ENCODE data around the gene MREG. TPM values are rescaled to one million over a fixed set of nuclear protein-coding genes. Genes with fewer than 3 reads are reported as not detected.

MREG gene
- total and polyA plus RNA-seq, 9 of the 15 experiments (the other 6 are each of a cell fraction or from before 2014, with no cell fraction given) = 0.77 to 3.8 (median 2.3) TPM

- peaks cover 0 to 3% of the 10 kb centered on the region in 2 experiments; a peak in 1 of 5 replicates for H3K4me1 ChIP-seq (replicated peaks in 1 of 2; ENCODE audit: control insufficient read depth in 2 of 2, insufficient read depth in 2 of 2, low read length in 2 of 2)
- no peak overlapping the region for H3K9ac ChIP-seq (ENCODE audit: insufficient read depth in 1 of 2, low read depth in 2 of 2, low read length in 2 of 2)
- H3K79me2 ChIP-seq (ENCODE audit: control insufficient read depth, insufficient read depth, low read length) = no peaks in the 10 kb centered on the region
- ATAC-seq (no peak), DNase-seq (ENCODE audit: extremely low read depth in 1 of 4, low spot score in 3 of 4) (no peak), FAIRE-seq (no peak)
- H4K20me1 ChIP-seq (replicated peaks; ENCODE audit: control insufficient read depth, insufficient read depth, low read length) = no peaks in the 10 kb centered on the region
- no peak overlapping the region for H3K4me2 ChIP-seq (ENCODE audit: insufficient read depth, low read length)
- no peaks in the 10 kb centered on the region for H3K27me3 ChIP-seq (ENCODE audit: control insufficient read depth in 2 of 2, insufficient read depth in 2 of 2, low read length in 2 of 2)
- no peaks in the 10 kb centered on the region; the same call in 2 of the 3 replicates for H3K36me3 ChIP-seq (ENCODE audit: control insufficient read depth, insufficient read depth, low read length)
- no peak overlapping the region for H3K27ac ChIP-seq (ENCODE audit: extremely low read depth, low read depth, low read length)
- 49% methylated on average over 3 of the region's 3 CpGs for WGBS (ENCODE audit: insufficient coverage, low coverage, missing lambda C conversion rate)
- ChIA-PET POLR2A (interaction anchor here (0.6 kb wide), 1 partner anchor 38 kb away, joined by 3 read pairs; no protein-coding TSS in a partner anchor), CTCF (ENCODE audit: low intra/inter-chr PET ratio) (no interaction called here)
- intact Hi-C loops (cut with micrococcal nuclease) (no loop called here), in situ Hi-C loops (cut with MboI) (no loop called here)
- no peak overlapping the region for H3K4me3 ChIP-seq
- H3K9me1 ChIP-seq (ENCODE audit: control insufficient read depth, insufficient read depth, low read length) = no peaks in the 10 kb centered on the region
- H3K9me3 ChIP-seq (replicated peaks; ENCODE audit: control insufficient read depth, insufficient read depth, low read depth, low read length) = no peaks in the 10 kb centered on the region
- no TSS peak for BruUV-seq (replicated peaks)
- no peak for TF ChIP-seq NR0B1 (IDR thresholded peaks at IDR 0.05; ENCODE audit: partially characterized antibody)
- TF ChIP-seq FOXP1 (CRISPR knock-in tag; IDR thresholded peaks at IDR 0.05) = no peak
- TF ChIP-seq SMAD4 (CRISPR knock-in tag; conservative IDR thresholded peaks at IDR 0.05) = no peak
- no peak overlapping the region for H2AFZ ChIP-seq (ENCODE audit: low read depth, low read length)
Observed at GRCh38 chr2:215946586-215946985, 66.8 kb downstream of the MREG start.

- H3K4me2 ChIP-seq (ENCODE audit: insufficient read depth, low read length) = no peak overlapping the region
- ATAC-seq (peak; percentile 58; the same call in 2 of the 3 replicates), FAIRE-seq (no peak), DNase-seq (ENCODE audit: extremely low read depth in 1 of 4, low spot score in 3 of 4) (no peak)
- no peaks in the 10 kb centered on the region for H3K79me2 ChIP-seq (ENCODE audit: control insufficient read depth, insufficient read depth, low read length)
- H3K9me3 ChIP-seq (replicated peaks; ENCODE audit: control insufficient read depth, insufficient read depth, low read depth, low read length) = no peaks in the 10 kb centered on the region
- H3K27ac ChIP-seq (ENCODE audit: extremely low read depth, low read depth, low read length) = no peak overlapping the region
- WGBS (ENCODE audit: insufficient coverage, low coverage, missing lambda C conversion rate) = 56% methylated on average over 2 of the region's 3 CpGs
- H3K36me3 ChIP-seq (ENCODE audit: control insufficient read depth, insufficient read depth, low read length) = no peaks in the 10 kb centered on the region; the same call in 2 of the 3 replicates
- no TSS peak for BruUV-seq (replicated peaks)
- no peaks in the 10 kb centered on the region for H3K27me3 ChIP-seq (ENCODE audit: control insufficient read depth in 2 of 2, insufficient read depth in 2 of 2, low read length in 2 of 2)
- H3K9ac ChIP-seq (ENCODE audit: insufficient read depth in 1 of 2, low read depth in 2 of 2, low read length in 2 of 2) = no peak overlapping the region
- POLR2A ChIA-PET = no interaction called here
- intact Hi-C loops (cut with micrococcal nuclease) = no loop called here
- H3K4me1 ChIP-seq (replicated peaks in 1 of 2; ENCODE audit: control insufficient read depth in 2 of 2, insufficient read depth in 2 of 2, low read length in 2 of 2) = peaks cover 0 to 3% of the 10 kb centered on the region in 2 experiments; a peak in 1 of 5 replicates
- H3K9me1 ChIP-seq (ENCODE audit: control insufficient read depth, insufficient read depth, low read length) = no peaks in the 10 kb centered on the region
- no peaks in the 10 kb centered on the region for H4K20me1 ChIP-seq (replicated peaks; ENCODE audit: control insufficient read depth, insufficient read depth, low read length)
- CTCF ChIA-PET (ENCODE audit: low intra/inter-chr PET ratio) = no interaction called here
- in situ Hi-C loops (cut with MboI) = no loop called here
- no peak overlapping the region for H2AFZ ChIP-seq (ENCODE audit: low read depth, low read length)
- H3K4me3 ChIP-seq = no peak overlapping the region
- TF ChIP-seq LEF1 (IDR thresholded peaks at IDR 0.05) (no peak), NR1H2 (CRISPR knock-in tag; IDR thresholded peaks at IDR 0.05) (no peak), AFF4 (CRISPR knock-in tag; IDR thresholded peaks at IDR 0.05) (no peak), SMARCB1 (IDR thresholded peaks at IDR 0.05; ENCODE audit: insufficient read length, low read depth) (no peak), FOXO4 (CRISPR knock-in tag; IDR thresholded peaks at IDR 0.05) (no peak)
Observed at GRCh38 chr2:215942194-215942593, 71.2 kb downstream of the MREG start.

All from K562 (cell line).